Measurements from ENCODE around the gene ZNF385C.

ZNF385C gene

DNA sequence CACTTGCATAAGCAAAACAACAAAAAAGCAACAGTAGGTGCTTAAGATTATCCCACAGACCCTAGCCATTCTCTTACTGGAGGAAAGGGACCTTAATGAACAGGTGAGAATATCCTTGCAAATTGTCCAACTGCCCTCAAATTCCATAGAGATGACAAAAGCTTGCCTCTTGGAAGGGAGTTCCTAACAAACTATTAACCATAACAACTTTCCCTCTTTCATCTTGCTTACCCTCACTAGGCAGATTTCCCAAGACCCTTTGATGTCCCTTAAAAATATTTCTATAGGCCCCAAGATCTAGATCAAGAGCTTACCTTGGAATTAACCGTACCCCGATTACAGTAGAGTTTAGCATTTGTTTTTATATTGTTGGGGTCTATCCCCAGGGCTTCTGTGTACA lies 109.9 kb downstream of the ZNF385C start:
- DNase-seq (ENCODE audit: low spot score): no peak

DNA sequence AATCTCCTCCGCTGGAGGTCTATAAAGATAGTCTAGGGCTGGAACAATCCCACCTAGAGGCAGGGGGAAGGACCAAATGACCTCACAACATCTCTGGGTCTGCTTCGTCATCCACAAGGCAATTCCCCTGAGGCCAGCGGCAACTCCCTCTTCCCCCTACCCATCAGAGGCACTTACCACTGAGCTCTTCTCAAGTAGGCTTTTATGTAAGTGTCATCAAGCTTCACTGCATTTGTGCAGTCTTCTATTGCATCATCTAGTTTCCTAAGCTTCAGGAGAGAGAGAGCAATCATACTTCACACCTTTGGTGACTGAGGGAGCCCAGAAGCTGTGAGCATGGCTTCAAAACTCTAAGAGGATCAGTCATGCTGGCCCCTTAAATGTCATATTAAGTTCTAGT lies 110.6 kb downstream of the ZNF385C start:
- no peak for DNase-seq (ENCODE audit: low spot score)

DNA sequence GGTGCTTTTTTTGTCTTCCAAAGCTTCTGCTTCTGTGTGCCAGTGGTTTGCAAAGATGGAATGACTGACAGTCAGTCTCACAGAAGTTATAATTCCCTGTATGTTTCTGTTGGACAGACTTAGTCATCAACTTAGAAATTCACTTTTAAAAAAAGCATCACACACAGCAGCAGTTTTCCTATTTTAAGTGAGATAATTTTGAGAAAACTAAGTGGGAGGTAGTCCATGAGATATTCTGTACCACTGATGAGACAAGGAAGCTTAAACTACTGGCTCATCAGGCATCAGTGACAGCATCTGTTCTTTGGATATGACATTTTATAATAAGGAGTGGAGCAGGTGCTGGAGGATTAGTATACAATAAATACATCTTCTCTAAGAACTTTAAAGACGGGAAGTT lies 111.6 kb downstream of the ZNF385C start:
- no peak for DNase-seq (ENCODE audit: low spot score)

DNA sequence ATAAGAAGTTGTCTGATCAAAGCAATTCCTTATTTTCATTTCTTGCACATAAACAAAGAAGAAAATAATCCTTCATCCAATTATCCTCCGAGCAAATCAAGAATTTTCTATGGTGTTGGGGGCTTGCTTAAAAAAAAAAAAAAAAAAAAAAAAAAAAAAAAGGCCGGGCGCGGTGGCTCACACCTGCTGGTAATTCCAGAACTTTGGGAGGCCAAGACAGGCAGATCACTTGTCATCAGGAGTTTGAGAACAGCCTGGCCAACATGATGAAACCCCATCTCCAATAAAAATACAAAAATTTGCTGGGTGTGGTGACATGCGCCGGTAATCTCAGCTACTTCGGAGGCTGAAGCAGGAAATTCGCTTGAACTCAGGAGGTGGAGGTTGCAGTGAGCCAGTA lies 112.4 kb downstream of the ZNF385C start:
- DNase-seq (ENCODE audit: low spot score): no peak

DNA sequence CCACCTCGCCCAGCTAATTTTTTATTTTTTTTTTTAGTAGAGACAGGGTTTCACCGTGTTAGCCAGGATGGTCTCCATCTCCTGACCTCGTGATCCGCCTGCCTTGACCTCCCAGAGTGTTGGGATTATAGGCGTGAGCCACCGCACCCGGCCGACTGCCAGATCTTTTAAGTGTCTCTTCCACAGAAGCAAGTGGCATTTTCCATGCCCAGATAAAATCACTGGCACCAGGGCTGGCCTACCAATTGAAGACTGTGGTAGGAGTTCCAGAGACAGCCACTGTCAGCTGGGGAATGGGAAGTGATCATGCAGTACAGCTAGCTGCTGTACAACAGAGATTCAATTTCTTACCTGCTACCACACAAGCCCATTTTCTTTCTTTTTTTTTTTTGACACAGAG lies 113.8 kb downstream of the ZNF385C start:
- DNase-seq (ENCODE audit: low spot score): no peak

DNA sequence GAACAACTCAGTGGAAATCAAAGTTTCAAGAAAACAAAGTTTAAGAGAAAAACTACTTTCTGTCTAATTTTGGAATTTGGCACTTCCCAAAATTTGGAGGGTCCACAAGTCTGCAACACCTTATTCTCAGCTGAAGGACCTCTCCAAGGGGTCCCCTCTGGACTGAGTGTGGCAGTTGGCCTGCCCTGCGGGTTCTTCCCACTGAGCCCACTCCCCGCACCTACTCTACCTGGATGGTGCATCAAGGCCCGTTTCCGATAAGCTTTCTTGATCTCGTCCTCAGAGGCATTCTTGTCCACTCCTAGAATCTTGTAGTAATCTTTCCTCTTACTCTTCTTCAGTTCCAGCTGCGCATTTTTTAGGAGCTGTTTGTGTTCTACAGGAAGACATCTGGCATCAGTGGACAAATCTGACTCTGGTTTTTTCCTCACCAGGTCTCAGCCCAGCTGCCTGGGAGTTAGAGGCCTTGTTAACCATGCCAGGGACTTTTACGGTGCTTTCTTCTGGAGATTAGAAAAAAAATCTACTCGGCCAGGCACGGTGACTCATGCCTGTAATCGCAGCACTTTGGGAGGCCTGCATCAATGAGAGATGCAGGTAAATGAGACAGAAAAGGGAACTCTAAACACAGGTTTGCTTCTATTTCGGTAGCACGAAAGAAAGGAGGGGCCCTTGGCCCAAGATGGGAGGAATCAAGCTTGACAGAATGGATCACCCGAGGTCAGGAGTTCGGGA lies 116.1 kb downstream of the ZNF385C start:
- DNase-seq (ENCODE audit: low spot score): no peak

DNA sequence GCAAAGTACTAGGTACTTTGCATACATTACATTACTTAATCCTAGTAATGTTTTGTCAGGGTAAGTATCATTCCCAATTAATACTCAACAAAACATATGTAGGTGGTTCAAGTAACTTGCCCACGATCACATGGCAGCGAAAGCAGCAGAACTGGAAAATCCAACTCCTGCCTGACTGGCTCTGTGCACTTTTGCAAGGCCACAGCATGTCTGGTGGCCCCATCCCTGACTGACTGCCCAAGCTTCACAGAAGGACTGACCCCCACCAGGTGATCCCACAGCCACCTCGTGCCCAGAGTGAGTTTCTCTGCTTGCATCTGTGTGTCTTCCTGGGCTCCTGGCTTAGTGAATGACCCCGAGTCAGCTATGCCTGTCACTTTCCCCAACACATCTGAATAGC lies 120.3 kb downstream of the ZNF385C start:
- DNase-seq (ENCODE audit: low spot score): no peak

DNA sequence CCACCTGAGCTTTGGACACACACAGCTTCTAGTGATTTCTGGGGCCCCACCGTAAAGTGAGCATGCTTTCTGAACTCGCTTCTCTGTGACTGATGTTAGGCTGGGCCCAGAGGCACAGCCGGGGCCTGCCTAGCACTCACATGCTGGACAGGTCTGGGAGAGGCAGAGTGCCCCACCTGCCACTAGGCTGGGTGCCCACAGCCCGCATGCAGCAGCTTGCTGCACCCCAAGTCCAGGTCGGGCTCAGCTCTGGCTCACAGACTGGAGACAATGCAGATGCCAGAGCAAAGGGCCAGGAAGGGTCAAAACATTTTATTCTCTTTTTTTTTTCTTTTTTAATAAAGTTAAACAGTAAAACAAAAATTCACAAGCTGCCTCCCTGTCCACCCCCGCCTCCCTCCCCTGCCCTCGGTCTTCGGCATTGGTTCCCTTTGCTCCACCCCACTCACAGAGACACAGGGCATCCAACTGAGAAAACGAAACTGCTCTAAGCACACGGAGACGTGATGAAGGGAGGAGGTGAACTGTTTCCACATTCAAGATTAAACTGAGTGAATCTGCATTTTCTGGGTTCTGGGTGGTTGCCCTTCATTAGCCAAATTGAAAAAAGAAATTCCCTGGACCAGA lies 122.0 kb downstream of the ZNF385C start:
- DNase-seq (ENCODE audit: low spot score): peak; percentile 71

All from AG08395 (cell line).